IMR-90 (cell line): ENCODE results near the gene SMC1A. TPM values are rescaled to one million over a fixed set of nuclear protein-coding genes. Genes with fewer than 3 reads are reported as not detected.

ENCODE experiments used
- ATAC-seq: fragments of 200-7000 bp; cut with Tn5 transposase; 2 replicates; pipeline ENCODE4 v1.9.1; 2020; ENCODE audit warnings: low read depth, mild to moderate bottlenecking, moderate library complexity
- BruUV-seq: library from RNA; stranded (reverse); fragments of 400-500 nt; replicated peaks from 2 replicates; lab custom pipeline; 2021; lab: Mats Ljungman, UMichigan
- CTCF ChIA-PET: fragments of 300-600 bp; formaldehyde crosslinking; extraction: SDS; loops from one replicate; lab custom pipeline; 2021; ENCODE audit warnings: antibody characterized with exemption; lab: Yijun Ruan, JAX
- POLR2A ChIA-PET: fragments of 300-600 bp; sonication (Branson Sonifier 250); formaldehyde crosslinking; loops from one replicate; lab custom pipeline; 2022; ENCODE audit warnings: antibody characterized with exemption; ENCODE audit not compliant: unreplicated experiment; lab: Charles Lee
- DNase-seq: peaks from one replicate; pipeline ENCODE4 v3.0.0; 2013
- H2AFZ ChIP-seq: replicated peaks from 2 replicates; pipeline ENCODE3; 2013; ENCODE audit warnings: low read length, mild to moderate bottlenecking; ENCODE audit not compliant: poor library complexity
- H2AK5ac ChIP-seq: 2 replicates; pipeline ENCODE4 v1.6.1; 2013; ENCODE audit warnings: low read depth, low read length, inconsistent platforms
- H2AK9ac ChIP-seq: replicated peaks from 2 replicates; pipeline ENCODE3; 2013; ENCODE audit warnings: mild to moderate bottlenecking, low read depth, low read length, moderate library complexity; ENCODE audit not compliant: poor library complexity
- H2BK120ac ChIP-seq: 2 replicates; pipeline ENCODE4 v1.6.1; 2013; ENCODE audit warnings: low read depth, low read length, inconsistent platforms
- H2BK15ac ChIP-seq: 3 replicates; pipeline ENCODE4 v1.6.1; 2013; ENCODE audit warnings: low read depth, low read length, inconsistent platforms
- H2BK20ac ChIP-seq: 2 replicates; pipeline ENCODE4 v1.6.1; 2013; ENCODE audit warnings: low read depth, mild to moderate bottlenecking, inconsistent platforms, low read length, moderate library complexity
- H2BK5ac ChIP-seq: 2 replicates; pipeline ENCODE4 v1.6.1; 2013; ENCODE audit warnings: mild to moderate bottlenecking, low read depth, low read length, inconsistent platforms; ENCODE audit not compliant: poor library complexity, severe bottlenecking
- H3K14ac ChIP-seq: replicated peaks from 2 replicates; pipeline ENCODE4 v1.6.1; 2013; ENCODE audit warnings: low read depth, low read length, inconsistent platforms
- H3K18ac ChIP-seq: 2 replicates; pipeline ENCODE4 v1.6.1; 2013; ENCODE audit warnings: low read depth, low read length, control low read depth
- H3K23ac ChIP-seq: 2 replicates; pipeline ENCODE4 v1.6.1; 2013; ENCODE audit warnings: low read depth, low read length, inconsistent platforms
- H3K27ac ChIP-seq: 2 replicates; pipeline ENCODE4 v1.5.1; 2013; ENCODE audit warnings: mild to moderate bottlenecking, control low read depth, low read length; ENCODE audit not compliant: insufficient read depth
- H3K27me3 ChIP-seq: 2 replicates; pipeline ENCODE4 v1.6.1; 2013; ENCODE audit warnings: low read length; ENCODE audit not compliant: control insufficient read depth, insufficient read depth
- H3K36me3 ChIP-seq: 2 replicates; pipeline ENCODE4 v1.6.1; 2013; ENCODE audit warnings: low read length, mixed read lengths; ENCODE audit not compliant: control insufficient read depth, insufficient read depth
- H3K4ac ChIP-seq: 2 replicates; pipeline ENCODE4 v1.6.1; 2013; ENCODE audit warnings: low read depth, low read length, inconsistent platforms
- H3K4me1 ChIP-seq: 2 replicates; pipeline ENCODE4 v1.6.1; 2013; ENCODE audit warnings: low read length, mixed read lengths; ENCODE audit not compliant: control insufficient read depth, insufficient read depth
- H3K4me2 ChIP-seq: 2 replicates; pipeline ENCODE4 v1.6.1; 2013; ENCODE audit warnings: low read depth, mild to moderate bottlenecking, control low read depth, low read length, moderate library complexity
- H3K4me3 ChIP-seq: 2 replicates; pipeline ENCODE4 v1.5.1; 2013; ENCODE audit warnings: low read depth, mild to moderate bottlenecking, control low read depth, low read length, moderate library complexity; ENCODE audit not compliant: insufficient read depth
- H3K56ac ChIP-seq: 2 replicates; pipeline ENCODE4 v1.6.1; 2013; ENCODE audit warnings: low read length, inconsistent platforms; ENCODE audit not compliant: insufficient read depth; ENCODE audit errors: extremely low read depth
- H3K79me1 ChIP-seq, 2 experiments: 2 replicates each; pipeline ENCODE4 v1.6.1; 2013; ENCODE audit warnings: low read length in 2 of 2, inconsistent platforms in 1 of 2, low read depth in 1 of 2
- H3K9ac ChIP-seq: 2 replicates; pipeline ENCODE4 v1.6.1; 2013; ENCODE audit warnings: low read depth, low read length, control low read depth
- H3K9me1 ChIP-seq: 2 replicates; pipeline ENCODE4 v1.6.1; 2013; ENCODE audit warnings: low read length, inconsistent platforms; ENCODE audit not compliant: insufficient read depth
- H3K9me3 ChIP-seq: 2 replicates; pipeline ENCODE4 v1.6.1; 2013; ENCODE audit warnings: low read length; ENCODE audit not compliant: control insufficient read depth, insufficient read depth
- H4K20me1 ChIP-seq: 2 replicates; pipeline ENCODE4 v1.6.1; 2013; ENCODE audit warnings: low read length, inconsistent platforms; ENCODE audit not compliant: insufficient read depth
- H4K5ac ChIP-seq: 2 replicates; pipeline ENCODE4 v1.6.1; 2013; ENCODE audit warnings: mild to moderate bottlenecking, low read depth, low read length, control low read depth
- H4K8ac ChIP-seq, 2 experiments: 2 replicates each; pipeline ENCODE4 v1.6.1; 2013; ENCODE audit warnings: low read depth in 2 of 2, low read length in 2 of 2, control low read depth in 1 of 2, inconsistent platforms in 1 of 2
- H4K91ac ChIP-seq: 2 replicates; pipeline ENCODE4 v1.6.1; 2013; ENCODE audit warnings: low read depth, low read length, inconsistent platforms; ENCODE audit not compliant: insufficient read depth
- CEBPB ChIP-seq: IDR thresholded peaks from 2 replicates; pipeline ENCODE4 v1.6.1; 2012; ENCODE audit warnings: low read depth, low read length, improper control_type of control experiment
- POLR2A ChIP-seq: IDR thresholded peaks from 2 replicates; pipeline ENCODE4 v1.6.1; 2012; ENCODE audit warnings: mild to moderate bottlenecking, low read depth, low read length
- SMC3 ChIP-seq: fragments of 150-350 bp; IDR thresholded peaks from 2 replicates; pipeline ENCODE4 v1.6.1; 2016; ENCODE audit warnings: low read depth, mild to moderate bottlenecking, antibody characterized with exemption, low read length, moderate library complexity
- WGBS, 2 experiments: methylation state at CpG; one replicate each; pipeline versions ENCODE4 v1.1.5 to v1.1.7; 2013; ENCODE audit warnings: missing lambda C conversion rate in 2 of 2; ENCODE audit not compliant: insufficient read length in 1 of 2; ENCODE audit errors: extremely low coverage in 2 of 2; 5-methylcytosine and 5-hydroxymethylcytosine counted together
- dilution Hi-C: fragments of 300-500 bp; cut with HindIII; formaldehyde crosslinking; loops from one replicate; pipeline ENCODE4 v1.14.3; 2018; ENCODE audit warnings: low sequenced_read_pairs; ENCODE audit not compliant: unreplicated experiment
- in situ Hi-C: fragments of 300-500 bp; cut with MboI; formaldehyde crosslinking; loops from 3 replicates; pipeline ENCODE4 v1.14.3; 2019; ENCODE audit warnings: low sequenced_read_pairs, inconsistent platforms, mixed read lengths
- intact Hi-C: fragments of 100-400 bp; cut with micrococcal nuclease; formaldehyde crosslinking; loops from 2 replicates; pipeline ENCODE4 v1.10.0; 2022
- polyA plus RNA-seq, 3 experiments: library from polyadenylated mRNA; depleted of rRNA; stranded (reverse); fragments of >200 nt; gene quantifications; 2 replicates each; pipeline ENCODE4 v1.2.3, GENCODE V29; 2012; ENCODE audit warnings: low replicate concordance in 1 of 3
- total RNA-seq: library from RNA; depleted of rRNA; stranded (reverse); fragments of >200 nt; gene quantifications from 2 replicates; pipeline ENCODE4 v1.2.3, GENCODE V29; 2012
- TF ChIP-seq, protein P1 (sequence below): fragments of 150-350 bp; IDR thresholded peaks from 2 replicates; pipeline ENCODE4 v1.6.1; 2017; ENCODE audit warnings: mild to moderate bottlenecking, antibody characterized with exemption, low read length, low read depth

SMC1A gene
- total and polyA plus RNA-seq, 2 of the 4 experiments (the other 2 are of a cell fraction): 35.8 to 41.0 TPM

DNA sequence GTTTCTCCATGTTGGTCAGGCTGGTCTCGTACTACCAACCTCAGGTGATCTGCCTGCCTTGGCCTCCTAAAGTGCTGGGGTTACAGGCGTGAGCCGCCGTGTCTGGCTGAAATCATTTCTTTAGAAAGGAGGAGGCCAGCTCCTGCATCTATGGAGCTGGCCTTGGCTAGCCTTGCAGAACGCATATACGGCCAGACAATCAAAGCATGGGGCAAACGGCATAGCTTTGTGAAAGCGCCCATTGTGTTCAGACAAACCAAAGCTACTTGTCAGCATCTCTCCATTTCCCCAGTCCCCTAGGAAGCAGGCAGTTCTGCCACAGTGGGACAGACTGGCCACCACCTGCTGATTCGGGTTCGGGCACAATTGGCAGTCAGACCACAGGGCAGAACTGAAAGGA, 92.1 kb downstream of the SMC1A start:
- Histone ChIP-seq H2BK15ac (no peak overlapping the region), H4K20me1 (no peaks in the 10 kb centered on the region; the same call in 1 of the 2 replicates), H2AFZ (no peak overlapping the region), H2BK5ac (no peak overlapping the region), H2AK9ac (no peak overlapping the region), H3K27ac (no peak overlapping the region), H3K9me3 (no peaks in the 10 kb centered on the region), H3K9me1 (no peaks in the 10 kb centered on the region), H3K23ac (no peak overlapping the region), H4K91ac (no peak overlapping the region), H2BK20ac (no peak overlapping the region), H3K36me3 (no peaks in the 10 kb centered on the region), H2AK5ac (no peak overlapping the region), H3K4me2 (no peak overlapping the region), H3K4me3 (no peak overlapping the region), H3K14ac (no peak overlapping the region), H3K79me1 (no peaks in the 10 kb centered on the region), H3K27me3 (peaks cover 76% of the 10 kb centered on the region), H4K5ac (no peak overlapping the region), H3K18ac (no peak overlapping the region), H4K8ac (no peak overlapping the region), H2BK120ac (no peak overlapping the region), H3K56ac (no peak overlapping the region), H3K9ac (no peak overlapping the region), H3K4me1 (no peaks in the 10 kb centered on the region), H3K4ac (no peak overlapping the region)
- no peak for DNase-seq
- no TSS peak for BruUV-seq
- intact Hi-C loops (no loop called here), dilution Hi-C loops (no loop called here), in situ Hi-C loops (no loop called here)
- WGBS, 2 experiments: 62% methylated on average over 2 of the region's 10 CpGs; no CpG with 5 or more reads in 1 of the 2 experiments
- no peak for ATAC-seq
- CTCF ChIA-PET: interaction anchor here (1.9 kb wide), 1 partner anchor 13 kb away, joined by 6 read pairs; no protein-coding TSS in a partner anchor
- POLR2A ChIA-PET: no interaction called here
- TF ChIP-seq CEBPB: no peak
- no peak for TF ChIP-seq SMC3
- TF ChIP-seq, protein P1, sequence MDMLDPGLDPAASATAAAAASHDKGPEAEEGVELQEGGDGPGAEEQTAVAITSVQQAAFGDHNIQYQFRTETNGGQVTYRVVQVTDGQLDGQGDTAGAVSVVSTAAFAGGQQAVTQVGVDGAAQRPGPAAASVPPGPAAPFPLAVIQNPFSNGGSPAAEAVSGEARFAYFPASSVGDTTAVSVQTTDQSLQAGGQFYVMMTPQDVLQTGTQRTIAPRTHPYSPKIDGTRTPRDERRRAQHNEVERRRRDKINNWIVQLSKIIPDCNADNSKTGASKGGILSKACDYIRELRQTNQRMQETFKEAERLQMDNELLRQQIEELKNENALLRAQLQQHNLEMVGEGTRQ: no peak
- TF ChIP-seq POLR2A: no peak
